Caki2 (cell line): ENCODE data around the gene C4B. TPM values are rescaled to one million over a fixed set of nuclear protein-coding genes. Genes with fewer than 3 reads are reported as not detected.
"Not testable (repeated sequence)": the region's sequence is repeated elsewhere in the genome, so short reads cannot be mapped to it uniquely, and the experiment has no call there.

Experiments
- DNase-seq: peaks from one replicate; pipeline ENCODE4 v3.0.0-alpha.2; 2015; ENCODE audit warnings: low read depth
- in situ Hi-C: cut with HindIII; loops from 2 replicates; pipeline ENCODE4 v1.10.0; 2016; ENCODE audit warnings: low sequenced_read_pairs, low pct_unique_long_range_greater_than_20kb, mixed read lengths
- total RNA-seq: library from RNA; depleted of rRNA; stranded (reverse); fragments of >200 nt; shearing (Covaris generic); gene quantifications from 2 replicates; pipeline ENCODE4 v1.2.3, GENCODE V29; 2014; ENCODE audit warnings: low replicate concordance

The C4B gene
- total RNA-seq, 1 experiment from 2014 or later = not detected

DNA sequence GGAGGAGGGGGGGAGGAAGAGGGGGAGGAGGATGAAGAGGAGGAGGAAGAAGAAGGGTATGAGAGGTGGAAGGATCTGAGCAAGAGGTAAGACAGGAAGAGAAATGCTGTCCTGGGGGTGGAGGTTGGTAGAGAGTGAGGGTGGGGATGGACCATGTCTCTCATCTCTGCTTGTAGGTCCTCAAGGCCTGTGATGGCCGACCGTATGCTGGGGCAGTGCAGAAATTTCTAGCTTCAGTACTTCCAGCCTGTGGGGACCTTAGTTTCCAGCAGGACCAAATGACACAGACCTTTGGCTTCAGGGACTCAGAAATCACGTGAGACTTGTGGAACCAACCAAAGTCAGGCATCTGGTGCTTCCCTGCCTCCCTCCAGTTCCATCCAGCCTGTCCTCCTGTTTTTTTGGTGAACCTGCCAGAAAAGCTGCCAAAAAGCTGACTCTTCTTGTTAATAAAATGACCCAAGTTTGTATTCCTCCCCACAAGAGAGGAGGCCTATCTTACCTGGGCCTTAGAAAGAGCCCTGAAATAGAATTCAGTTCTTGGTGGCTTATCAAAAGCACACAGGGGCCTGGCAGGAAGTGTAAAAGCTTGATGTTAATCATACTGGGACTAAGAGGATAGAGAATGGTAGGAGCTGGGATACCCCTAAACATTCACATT is 35.2 kb upstream of the C4B start:
- in situ Hi-C loops = no loop called here
- DNase-seq = no peak

DNA sequence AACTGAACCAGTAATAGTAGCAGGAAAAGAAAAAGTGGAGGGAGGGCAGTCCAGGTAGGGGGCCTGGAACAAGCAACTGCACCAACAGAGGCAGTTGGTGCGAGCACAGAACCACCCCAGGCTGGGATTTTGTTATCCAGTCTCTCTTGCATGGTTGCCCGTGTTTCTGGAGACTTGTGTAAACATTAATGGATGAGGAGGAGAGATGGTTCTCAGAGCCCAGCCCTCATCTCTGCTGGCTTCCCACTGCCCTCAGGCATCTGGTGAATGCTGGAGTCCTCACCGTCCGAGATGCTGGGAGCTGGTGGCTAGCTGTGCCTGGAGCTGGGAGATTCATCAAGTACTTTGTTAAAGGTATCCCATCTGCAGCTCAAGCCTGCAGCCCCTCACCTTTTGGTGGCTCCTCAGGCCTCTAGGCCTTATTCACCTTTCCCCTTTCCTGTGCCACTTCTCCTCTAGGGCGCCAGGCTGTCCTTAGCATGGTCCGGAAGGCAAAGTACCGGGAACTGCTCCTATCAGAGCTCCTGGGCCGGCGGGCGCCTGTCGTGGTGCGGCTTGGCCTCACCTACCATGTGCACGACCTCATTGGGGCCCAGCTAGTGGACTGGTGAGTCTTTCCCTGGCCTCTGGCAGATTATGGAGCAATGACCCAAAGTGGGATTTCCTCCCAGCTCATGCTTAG is 34.3 kb upstream of the C4B start:
- in situ Hi-C loops, DNase-seq: not testable (repeated sequence)

DNA sequence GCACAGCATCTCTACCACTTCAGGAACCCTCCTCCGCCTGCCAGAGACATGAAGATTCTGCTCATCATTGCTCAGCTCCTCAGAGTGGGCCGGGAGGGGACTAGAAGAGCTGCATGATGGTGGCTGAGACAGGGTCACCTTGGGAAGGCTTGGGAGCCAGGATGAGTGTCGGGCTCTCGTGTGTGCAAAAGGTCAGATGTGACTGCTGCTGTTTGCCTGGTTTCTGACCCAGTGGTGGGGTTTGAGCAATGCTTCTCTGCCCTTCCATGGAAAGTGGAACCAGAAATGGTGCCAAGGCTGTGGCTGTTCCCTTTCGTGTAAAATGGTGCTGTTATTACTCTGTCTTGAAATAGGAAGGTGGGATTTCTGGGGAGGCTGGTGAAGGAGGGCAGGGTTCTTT is 33.6 kb upstream of the C4B start:
- in situ Hi-C loops, DNase-seq: not testable (repeated sequence)

DNA sequence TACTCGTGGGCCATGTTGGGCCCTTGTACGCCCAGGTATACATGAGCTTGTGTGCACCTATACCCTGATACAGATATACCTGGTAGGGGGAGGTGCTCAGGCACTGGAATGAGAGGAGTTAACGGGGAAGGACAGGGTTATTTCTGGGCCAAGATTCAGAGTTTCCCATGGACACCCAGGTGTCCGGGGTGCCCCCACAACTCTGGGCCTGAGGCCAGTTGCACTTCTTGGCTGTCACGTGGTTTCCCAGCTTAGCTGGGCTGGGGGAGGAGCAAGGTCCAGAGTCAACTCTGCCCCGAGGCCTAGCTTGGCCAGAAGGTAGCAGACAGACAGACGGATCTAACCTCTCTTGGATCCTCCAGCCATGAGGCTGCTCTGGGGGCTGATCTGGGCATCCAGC is 32.9 kb upstream of the C4B start, which contains the start of gene C4A:
TSS of gene C4A (plus strand) at position 314 of the 400 bp plus-strand sequence. CDS start at position 365, 51 bp downstream.
- DNase-seq, in situ Hi-C loops: not testable (repeated sequence)

DNA sequence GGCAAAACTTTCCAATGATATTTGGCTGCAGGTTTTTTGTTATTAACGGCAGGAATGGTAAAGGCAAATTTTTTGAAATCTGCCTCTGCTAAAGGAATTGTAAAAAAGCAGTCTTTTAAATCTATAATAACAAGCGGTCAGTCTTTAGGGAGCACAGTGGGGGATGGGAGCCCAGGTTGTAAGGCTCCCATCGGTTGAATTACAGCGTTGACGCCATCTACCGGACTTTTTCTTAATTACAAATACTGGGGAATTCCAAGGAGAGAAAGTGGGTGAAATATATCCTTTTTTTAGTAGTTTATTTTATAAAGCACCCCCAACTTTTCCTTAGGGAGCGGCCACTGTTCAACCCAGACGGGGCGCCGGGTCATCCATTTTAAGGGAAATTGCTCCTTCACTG is 25.2 kb upstream of the C4B start:
- DNase-seq, in situ Hi-C loops: not testable (repeated sequence)

DNA sequence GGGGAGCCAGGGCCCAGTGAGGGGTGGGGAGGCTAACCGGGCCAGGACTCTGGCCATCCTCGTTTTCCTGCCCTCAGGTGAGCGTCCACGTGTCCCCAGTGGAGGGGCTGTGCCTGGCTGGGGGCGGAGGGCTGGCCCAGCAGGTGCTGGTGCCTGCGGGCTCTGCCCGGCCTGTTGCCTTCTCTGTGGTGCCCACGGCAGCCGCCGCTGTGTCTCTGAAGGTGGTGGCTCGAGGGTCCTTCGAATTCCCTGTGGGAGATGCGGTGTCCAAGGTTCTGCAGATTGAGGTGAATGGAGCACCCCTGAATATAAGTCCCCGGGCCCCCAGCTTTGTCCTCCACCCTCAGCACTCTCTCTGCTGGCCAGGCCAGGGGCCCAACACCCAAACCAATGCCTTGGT is 20.2 kb upstream of the C4B start:
- DNase-seq, in situ Hi-C loops: not testable (repeated sequence)

DNA sequence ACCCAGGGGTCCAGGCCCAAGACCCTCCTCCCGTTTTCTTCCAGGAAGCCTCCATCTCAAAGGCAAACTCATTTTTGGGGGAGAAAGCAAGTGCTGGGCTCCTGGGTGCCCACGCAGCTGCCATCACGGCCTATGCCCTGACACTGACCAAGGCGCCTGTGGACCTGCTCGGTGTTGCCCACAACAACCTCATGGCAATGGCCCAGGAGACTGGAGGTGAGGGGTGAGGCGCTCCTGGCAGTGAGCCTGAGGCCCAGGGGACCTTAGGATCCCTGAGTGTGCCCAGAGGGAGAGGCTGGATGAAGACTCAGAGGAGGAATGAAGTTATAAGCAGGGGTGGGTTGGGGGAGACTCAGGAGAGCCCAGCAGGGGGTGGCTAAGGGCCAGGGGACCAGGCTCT is 18.2 kb upstream of the C4B start:
- in situ Hi-C loops, DNase-seq: not testable (repeated sequence)

DNA sequence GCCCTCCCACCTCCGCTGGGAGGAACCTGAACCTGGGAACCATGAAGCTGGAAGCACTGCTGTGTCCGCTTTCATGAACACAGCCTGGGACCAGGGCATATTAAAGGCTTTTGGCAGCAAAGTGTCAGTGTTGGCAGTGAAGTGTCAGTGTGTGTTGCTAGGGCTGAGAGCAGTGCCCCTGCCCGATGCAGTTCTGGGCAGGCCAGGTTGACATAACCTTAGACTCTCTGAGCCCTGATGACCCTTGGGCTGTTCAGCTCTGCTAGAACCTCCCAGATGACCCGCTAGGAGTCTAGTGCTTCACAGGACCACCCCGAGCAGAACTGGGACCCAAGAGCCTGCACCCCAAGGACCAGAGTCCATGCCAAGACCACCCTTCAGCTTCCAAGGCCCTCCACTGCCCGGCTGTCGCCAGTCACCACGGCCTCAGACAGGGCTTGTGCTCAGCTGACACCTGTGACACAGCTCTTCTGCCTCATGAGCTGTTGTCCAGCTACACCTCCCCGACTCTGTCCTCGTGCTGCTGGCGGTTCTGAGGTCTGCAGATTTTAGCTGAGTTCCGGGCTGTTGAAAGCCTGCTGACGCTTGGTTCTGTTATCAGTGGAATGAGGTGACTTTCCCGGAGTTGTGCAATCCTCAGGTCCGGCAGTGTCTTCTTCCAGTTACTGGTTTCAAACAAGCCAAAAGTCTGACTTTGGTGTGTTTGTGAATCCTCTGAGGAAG is 11.9 kb upstream of the C4B start:
- in situ Hi-C loops, DNase-seq: not testable (repeated sequence)

DNA sequence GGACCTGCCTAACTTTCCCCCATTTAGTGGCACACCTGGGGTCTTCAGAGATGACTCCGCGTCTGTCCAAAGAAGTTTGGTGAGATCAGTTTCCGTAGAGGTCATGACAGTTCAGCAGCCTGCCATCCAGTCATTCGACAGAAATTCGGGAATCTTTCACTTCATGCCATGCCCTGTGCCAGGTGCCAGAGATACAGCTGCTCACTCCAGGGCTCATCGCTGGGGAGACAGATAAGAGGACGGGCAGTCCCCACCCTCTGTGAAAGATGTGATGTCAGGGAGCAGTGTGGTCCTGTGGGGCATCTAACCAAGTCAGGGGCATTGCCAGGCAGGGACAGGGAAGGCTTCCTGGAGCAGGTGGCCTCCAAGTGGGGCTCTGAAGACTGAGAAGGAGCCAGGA is 11.3 kb upstream of the C4B start:
- DNase-seq, in situ Hi-C loops: not testable (repeated sequence)

DNA sequence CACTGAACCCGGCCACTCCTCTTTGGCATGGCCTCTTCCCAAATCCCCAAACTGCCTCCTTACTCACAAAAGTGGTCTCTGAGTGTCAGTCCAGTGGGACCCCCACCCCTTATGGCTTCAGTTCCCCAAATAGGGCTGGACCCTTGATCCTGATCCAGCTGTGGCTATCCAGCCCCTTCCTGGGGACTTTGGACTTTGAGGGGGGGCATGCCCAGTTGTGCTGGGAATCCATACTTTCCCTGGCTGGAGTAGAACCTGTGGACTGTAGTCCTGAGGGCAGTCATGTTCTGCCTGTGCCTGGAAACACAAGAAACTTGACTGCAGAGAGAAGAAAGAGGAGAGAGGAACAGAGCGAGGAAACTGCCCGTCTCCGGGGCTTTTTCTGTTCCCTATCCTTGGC is 10.2 kb upstream of the C4B start:
- DNase-seq, in situ Hi-C loops: not testable (repeated sequence)

DNA sequence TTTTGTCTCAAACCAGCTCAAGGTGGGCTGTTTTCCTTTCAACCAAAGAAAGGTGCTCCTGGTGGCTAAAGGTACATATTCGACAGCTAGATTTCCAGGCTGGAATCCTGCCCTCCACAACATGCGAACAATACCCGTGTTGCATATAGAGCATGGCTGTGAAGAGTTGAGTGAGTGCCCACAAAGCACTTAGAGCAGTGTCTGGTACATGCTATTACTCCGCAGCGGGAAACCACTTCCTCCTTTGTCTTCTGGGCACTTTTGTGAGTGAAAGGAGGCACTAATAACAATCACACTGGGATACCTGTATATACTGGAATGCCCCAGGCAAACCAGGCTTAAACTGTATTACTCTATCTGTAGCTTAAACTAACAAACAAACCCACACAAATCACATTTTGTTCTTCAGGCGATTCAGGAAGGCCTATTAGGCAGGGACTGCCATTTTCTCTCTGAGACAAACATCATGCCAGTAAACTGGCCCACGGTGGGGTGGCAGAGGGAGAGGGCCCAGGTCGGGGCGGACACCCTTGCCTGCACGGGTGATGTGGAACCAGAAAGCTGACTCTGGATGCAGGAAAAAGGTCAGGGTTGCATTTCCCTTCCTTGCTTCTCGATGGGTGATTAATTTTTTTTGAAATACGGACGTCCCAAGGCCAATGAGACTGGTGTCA is 9.6 kb upstream of the C4B start:
- DNase-seq, in situ Hi-C loops: not testable (repeated sequence)

DNA sequence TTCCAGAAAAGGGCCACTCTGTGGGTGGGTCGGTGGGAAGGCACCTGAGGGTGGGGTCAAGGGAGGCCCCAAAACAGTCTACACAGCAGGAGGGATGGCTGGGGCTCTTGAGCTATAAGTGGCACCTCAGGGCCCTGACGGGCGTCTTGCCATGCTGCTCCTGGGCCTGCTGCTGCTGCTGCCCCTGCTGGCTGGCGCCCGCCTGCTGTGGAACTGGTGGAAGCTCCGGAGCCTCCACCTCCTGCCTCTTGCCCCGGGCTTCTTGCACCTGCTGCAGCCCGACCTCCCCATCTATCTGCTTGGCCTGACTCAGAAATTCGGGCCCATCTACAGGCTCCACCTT is 9.1 kb upstream of the C4B start:
- in situ Hi-C loops, DNase-seq: not testable (repeated sequence)

DNA sequence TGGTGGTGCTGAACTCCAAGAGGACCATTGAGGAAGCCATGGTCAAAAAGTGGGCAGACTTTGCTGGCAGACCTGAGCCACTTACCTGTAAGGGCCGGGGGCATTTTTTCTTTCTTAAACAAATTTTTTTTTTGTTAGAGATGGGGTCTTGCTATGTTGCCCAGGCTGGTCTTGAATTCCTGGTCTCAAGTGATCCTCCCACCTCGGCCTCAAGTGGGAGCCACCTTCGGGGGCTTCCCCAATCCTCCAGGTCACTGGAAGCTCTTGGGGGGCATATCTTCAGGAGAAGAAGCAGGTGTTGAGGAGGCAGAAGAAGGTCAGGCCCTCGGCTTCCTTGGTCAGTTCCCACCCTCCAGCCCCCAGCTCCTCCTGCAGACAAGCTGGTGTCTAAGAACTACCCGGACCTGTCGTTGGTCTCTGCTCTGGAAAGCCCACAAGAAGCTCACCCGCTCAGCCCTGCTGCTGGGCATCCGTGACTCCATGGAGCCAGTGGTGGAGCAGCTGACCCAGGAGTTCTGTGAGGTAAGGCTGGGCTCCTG is 8.5 kb upstream of the C4B start:
- in situ Hi-C loops, DNase-seq: not testable (repeated sequence)

DNA sequence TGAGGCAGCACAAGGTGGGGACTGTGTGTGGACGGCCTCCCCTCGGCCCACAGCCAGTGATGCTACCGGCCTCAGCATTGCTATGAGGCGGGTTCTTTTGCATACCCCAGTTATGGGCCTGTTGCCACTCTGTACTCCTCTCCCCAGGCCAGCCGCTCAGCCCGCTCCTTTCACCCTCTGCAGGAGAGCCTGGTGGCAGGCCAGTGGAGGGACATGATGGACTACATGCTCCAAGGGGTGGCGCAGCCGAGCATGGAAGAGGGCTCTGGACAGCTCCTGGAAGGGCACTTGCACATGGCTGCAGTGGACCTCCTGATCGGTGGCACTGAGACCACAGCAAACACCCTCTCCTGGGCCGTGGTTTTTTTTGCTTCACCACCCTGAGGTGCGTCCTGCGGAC is 7.5 kb upstream of the C4B start:
- DNase-seq, in situ Hi-C loops: not testable (repeated sequence)

DNA sequence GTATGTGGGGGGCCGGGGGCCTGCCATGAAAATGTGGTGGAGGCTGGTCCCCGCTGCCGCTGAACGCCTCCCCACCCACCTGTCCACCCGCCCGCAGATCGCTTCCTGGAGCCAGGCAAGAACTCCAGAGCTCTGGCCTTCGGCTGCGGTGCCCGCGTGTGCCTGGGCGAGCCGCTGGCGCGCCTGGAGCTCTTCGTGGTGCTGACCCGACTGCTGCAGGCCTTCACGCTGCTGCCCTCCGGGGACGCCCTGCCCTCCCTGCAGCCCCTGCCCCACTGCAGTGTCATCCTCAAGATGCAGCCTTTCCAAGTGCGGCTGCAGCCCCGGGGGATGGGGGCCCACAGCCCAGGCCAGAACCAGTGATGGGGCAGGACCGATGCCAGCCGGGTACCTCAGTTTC is 6.6 kb upstream of the C4B start:
- DNase-seq, in situ Hi-C loops: not testable (repeated sequence)

DNA sequence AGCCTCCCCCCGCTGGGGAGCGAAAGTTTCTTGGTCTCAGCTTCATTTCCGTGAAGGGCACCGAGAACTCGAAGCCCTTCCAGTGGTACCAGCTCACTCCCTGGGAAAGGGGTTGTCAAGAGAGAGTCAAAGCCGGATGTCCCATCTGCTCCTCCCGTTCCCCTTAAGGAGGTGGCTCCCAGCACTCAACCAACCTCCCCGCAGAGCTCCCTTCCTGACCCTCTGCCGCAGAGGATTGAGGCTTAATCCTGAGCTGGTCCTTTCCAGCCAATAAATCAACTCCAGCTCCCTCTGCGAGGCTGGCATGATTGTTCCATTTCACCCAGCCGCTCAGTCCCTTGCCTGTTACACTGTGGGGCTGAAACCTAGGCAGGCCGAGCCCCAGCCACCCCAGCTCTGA is 6.0 kb upstream of the C4B start:
- in situ Hi-C loops, DNase-seq: not testable (repeated sequence)

DNA sequence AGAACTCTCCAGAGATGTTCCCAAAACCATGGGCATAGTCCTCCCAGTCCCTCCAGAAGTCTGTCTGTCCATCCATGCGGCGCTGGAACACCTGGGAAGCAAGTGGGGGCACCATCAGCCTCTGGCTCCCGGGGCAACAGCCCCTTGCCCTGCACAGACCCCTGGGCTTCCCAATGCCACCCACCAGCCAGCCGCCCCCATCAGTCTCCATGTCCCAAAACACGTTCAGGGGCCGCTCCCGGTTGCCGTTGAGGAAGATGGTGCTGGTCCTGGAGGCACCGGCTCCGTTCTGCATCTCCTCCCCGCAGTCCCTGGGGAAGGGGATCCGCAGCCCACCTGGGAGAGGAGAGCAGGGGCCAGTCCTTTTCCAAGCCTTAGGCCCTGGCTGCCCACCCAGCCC is 5.1 kb upstream of the C4B start:
- DNase-seq, in situ Hi-C loops: not testable (repeated sequence)

DNA sequence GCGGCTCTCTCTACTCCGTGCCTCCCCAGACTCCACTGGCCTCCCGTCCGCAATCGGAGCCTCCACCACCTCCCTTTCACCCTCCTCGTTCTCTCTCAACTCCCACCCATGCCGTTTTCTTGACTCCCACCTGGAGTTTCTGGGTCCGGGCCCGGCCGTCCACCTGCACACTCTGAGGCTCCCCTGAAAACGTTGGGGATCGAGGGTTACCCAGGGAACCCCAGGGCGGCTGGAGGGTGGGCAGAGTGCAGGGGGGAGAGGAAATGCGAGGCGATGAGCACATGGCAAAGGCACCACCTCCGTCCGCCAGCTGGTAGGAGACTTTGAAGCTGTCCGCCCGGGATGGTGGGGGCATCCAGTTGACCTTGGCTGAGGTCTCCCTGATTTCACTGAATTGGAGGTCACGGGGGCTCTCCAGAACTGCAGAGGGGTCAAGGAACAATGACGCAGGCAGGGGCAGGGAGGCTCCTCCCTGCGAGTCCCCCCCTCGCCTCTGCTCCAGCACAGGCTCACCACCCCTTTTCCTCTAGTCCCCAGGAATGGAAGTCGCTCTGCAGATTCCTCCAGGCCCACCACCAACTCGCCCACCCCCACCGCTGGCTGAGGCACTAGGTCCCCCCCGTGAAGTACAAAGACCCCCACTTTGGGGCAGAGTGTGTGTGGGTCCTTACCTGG is 3.6 kb upstream of the C4B start:
- in situ Hi-C loops, DNase-seq: not testable (repeated sequence)
